Limb (tissue), 2 donors: Measurements from ENCODE around the gene SRD5A1.
"Not testable (repeated sequence)": the region's sequence is repeated elsewhere in the genome, so short reads cannot be mapped to it uniquely, and the experiment has no call there.

Experiments
- DNase-seq, 2 donors: peaks; one replicate each; pipeline ENCODE4 v3.0.0-alpha.2; 2016; ENCODE audit errors: extremely low spot score in 2 of 2

Gene SRD5A1

DNA sequence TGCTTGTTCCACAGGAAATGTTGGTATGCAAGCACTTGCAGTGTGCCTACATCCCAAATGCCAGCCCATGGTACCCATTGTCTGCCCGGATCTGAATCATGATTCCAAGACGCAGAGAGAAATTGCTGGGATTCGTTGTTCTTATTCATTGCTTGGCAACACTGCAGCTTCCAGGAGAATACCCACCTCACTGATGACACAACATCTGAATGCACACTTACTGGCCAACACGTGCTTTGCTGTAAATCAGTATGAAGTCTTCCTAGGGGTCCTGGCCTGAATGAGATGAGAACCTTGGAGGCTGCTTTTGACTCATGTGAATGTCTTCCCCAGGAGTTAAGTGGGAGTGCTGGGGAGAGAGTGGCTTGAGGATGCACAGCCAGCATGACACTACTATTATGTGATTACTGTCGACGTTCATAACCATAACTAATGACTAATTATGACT lies 11.6 kb downstream of the SRD5A1 start:
- no peak for DNase-seq

DNA sequence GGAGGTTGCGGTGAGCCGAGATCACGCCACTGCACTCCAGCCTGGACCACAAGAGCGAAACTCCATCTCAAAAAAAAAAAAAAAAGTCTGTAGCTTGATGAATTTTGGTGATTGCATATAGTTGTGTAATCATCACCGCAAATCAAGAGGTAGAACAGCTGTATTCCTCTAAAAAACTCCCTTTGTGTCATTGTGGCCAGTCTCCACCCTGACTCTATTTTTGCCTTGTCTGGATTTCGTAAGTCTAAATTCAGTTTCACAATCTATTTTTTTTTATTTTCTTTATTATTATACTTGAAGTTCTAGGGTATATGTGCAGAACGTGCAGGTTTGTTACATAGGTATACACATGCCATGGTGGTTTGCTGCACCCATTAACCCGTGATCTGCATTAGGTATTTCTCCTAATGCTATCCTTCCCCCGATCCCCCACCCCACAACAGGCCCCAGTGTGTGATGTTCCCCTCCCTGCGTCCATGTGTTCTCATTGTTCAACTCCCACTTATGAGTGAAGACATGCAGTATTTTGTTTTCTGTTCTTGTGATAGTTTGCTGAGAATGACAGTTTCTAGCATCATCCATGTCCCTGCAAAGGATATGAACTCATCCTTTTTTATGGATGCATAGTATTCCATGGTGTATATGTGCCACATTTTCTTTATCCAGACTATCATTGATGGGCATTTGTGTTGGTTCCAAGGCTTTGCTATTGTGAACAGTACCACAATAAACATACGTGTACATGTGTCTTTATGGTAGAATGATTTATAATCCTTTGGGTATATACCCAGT lies 12.5 kb downstream of the SRD5A1 start:
- not testable (repeated sequence) for DNase-seq

DNA sequence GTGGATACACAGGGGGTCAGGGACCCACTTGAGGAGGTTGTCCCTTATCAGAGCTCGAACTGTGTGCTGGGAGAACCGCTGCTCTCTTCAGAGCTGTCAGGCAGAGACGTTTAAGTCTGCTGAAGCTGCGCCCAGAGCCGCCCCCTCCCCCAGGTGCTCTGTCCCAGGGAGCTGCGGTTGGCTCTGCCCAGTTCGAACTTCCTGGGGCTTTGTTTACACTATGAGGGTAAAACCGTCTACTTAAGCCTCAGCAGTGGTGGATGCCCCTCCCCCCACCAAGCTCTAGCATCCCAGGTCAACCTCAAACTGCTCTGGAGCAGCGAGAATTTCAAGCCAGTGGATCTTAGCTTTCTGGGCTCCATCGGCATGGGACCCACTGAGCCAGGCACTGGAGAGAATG lies 15.9 kb downstream of the SRD5A1 start:
- DNase-seq, result no peak

DNA sequence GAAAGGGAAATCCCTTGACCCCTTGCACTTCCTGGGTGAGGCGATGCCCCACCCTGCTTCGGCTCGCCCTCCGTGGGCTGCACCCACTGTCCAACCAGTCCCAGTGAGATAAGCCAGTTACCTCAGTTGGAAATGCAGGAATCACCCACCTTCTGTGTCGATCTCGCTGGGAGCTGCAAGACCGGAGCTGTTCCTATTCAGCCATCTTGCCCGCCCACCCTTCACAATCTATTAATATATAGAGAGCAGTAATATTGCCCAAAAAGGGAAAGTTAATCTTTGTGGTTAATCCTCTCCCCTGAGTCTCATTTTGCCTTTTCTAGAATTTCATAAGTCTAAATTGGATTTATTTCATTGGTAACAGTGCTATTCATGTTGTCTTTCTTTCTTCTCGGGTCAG lies 16.4 kb downstream of the SRD5A1 start:
- no peak for DNase-seq

DNA sequence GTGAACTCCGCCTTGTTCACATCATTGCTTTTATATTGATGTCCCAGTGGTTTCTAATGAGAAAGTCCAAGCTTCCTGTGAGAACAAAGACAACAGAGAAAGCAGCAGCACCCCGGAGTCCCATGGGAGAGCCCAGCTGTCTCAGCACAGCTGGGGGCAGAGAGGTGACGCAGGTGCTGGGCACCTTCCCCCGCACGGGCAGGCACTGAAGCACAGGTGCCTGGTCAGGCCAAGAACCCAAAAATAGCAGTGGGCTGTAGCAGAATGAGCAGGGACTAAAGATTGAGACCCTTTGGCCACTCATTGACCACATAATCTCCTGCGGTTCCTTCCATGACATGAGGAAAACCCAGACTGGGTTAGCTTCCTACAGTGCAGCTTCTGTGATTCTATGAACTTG lies 18.8 kb downstream of the SRD5A1 start:
- DNase-seq, result no peak

DNA sequence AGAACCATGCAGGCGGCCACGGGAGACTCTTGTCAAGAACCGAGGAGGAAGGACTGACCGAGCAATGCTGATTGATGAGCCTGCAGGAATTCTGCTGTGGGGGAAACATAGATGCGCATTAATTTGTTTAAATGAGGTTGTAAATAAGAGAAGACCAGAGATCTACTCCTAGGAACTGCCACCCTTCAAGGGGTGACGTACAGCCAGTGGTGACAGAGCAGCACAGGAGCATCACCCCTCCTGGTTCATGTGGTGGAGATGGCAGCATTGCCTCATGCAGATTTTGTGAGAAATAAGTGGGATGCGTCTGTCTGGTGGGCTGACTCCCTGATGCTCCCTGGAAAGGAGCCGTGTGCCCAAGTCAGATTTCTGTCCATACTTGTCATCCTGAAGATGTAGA lies 22.2 kb downstream of the SRD5A1 start:
- no peak for DNase-seq

DNA sequence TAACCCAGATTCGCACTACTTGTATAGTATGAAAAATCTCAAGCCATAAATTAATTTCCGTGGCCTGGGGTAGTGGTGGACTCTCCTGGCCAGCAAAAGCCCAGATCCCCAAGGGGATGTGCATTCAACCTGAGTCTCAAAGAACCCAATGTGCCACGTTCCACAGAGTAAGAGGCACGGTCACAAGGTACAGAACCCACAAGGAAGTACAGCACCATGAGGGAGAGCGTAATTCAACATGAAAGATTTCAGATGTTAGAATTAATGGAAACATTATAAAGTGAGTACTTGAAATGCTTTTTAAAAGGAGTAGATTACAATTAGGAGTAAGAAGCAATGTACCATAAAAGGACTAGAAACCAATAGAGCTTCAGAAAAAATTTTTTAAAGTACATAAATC lies 23.4 kb downstream of the SRD5A1 start:
- no peak for DNase-seq

DNA sequence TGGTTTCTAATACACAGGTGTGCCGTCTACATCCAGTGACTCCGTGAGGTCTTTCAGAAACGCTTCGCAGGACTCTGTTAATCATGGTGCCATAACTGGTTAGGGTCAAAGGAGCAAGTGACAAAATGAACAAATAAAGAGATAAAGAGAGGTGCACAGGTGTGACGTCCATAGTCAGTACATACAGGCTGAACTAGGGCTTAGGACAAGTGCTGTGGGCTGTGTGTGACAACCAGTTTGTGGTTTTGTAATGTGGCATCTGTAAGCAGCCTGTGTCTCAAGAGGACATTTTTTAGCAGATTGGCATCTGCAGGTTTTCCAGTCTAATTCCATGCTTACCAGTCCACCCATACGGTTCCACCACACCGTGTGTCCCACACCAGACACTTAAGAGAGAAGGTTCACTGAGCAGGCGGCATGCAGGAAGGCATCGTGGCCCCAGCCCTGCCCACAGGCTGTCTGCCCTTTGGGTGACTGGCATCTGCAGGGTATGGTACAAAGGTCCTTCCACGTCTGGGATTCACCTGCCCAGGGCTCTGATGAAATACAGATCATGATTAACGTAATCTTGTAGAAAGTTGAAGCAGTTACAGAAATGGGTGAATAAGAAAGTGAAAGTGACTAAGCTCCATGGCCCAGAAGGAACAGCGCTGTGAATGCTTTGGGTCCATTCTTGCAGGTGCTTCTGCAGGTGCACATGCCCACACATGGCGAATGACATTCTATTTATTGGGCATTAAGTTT lies 26.9 kb downstream of the SRD5A1 start:
- DNase-seq, result no peak

DNA sequence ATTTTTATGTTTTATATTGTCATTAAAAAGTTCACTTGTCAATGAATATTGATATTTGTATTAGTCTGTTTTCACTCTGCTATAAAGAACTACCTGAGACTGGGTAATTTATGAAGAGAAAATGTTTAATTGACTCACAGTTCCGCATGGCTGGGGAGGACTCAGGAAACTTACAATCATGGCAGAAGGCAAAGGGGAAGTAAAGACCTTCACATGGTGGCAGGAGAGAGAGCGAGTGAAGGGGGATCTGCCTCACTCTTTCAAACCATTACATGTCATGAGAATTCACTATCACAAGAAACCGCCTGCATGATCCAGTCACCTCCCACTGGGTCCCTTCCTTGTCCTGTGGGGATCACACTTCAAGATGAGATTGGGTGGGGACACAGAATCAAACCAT lies 27.4 kb downstream of the SRD5A1 start:
- DNase-seq, result no peak

DNA sequence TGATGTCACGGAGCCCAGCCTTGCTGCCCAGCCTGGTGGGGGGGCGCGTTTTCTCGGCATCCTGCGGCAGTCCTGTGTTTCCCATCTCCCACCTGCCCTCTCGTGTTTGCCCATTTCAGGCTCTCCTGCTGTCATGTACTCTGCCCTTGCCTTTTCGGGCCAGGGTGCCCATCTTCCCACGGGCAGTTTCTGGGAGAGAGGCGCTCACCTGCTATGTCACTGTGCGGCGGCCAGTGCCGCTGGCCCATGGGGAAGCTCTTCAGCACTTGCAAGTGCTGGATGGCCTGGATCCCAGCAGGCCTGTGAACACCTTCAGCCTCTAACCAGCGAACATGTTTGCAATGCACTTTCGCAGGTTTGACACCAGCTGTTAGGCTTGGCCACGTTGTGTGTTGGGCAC lies 33.5 kb downstream of the SRD5A1 start:
- no peak for DNase-seq

DNA sequence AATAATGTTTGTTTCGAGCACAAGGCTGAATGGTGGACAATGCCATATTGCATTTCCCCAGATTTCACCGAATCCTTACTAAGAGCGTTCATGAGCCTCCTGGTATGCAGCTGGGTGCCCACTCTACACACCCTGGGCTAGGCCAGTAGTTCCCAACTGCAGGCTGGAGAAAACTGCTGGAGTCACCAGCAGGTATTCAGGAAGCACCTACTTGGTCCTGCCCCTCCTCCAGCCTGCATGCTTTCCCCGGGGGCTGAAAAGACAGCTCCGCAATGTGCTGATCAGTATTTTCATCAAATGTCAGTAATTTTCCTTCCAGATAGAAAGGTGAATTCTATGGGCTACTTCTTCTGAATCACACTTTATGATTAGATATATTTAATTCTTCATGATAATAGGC lies 34.4 kb downstream of the SRD5A1 start:
- no peak for DNase-seq

DNA sequence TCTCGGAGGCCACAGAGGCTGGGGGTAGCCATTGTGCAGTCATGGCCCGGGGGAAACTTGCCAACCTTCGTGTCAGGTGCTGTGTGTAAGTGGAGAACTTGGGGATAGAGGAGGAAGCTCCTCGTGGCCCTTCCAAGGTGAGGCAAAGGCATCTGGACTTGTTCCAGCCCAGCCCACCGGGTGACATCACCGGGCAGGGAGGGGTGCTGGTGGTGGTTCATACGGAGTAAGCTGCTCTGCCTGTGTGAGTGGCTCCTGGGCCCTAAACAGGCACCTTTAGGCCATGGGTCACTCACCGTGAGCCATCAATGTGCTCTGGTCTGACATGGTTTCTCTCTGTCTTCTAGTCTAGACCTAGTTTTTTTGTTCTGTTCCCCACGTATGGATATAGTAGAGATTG lies 35.5 kb downstream of the SRD5A1 start:
- DNase-seq, result not testable (repeated sequence)

DNA sequence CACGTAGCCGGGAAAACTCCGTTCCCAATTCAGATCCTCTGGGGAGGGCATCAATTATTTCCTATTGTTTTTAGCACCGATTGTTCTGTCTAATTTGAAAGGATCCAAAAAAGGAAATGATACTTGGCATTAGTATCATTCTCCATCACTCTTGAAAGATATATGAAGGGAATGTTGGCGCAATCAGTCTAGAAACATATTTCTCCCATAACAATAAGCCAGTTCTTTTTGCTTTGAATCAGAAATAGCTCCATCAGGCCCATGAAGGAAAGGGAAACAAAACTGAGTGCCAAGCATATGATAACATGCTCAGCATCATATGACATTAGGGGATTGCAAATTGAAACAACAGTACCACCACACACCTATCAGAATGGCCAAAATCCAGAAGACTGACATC lies 39.8 kb downstream of the SRD5A1 start:
- no peak for DNase-seq

DNA sequence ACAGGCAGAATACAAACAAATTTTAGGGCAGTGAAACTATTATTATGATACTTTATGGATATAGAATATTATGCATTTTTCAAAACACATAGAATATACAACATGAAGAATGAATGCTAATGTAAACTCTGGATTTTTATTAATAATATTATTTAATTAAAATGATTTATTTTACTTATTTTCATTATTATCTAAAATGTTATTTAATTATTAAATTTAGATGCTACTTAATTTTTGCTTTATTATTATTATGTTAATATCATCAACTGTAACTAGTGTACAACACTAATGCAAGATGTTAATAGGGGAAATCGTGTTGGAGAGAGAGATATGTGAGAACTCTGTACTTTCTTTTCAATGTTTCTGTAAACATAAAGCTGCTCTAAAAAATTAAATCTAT lies 40.7 kb downstream of the SRD5A1 start:
- no peak for DNase-seq

DNA sequence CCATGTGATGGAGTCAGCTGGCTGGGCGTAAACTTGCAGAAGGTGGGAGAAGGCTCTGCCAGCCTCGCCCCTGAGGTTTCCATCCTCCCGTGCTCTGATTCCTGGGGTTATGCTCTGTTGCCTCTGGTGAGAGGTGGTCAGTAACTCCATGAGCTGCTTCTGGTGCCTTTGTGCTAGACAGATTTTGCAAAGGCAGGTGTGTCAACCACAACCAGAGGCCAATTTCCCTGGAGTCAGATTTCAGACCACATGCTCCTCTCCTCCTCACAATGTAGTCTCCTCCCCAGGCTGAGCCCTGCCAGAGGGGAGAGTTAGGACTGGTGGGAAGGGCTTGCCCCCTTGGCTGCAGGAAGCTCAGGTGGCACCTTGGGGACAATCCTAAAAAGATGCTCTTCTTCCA lies 41.2 kb downstream of the SRD5A1 start:
- DNase-seq, result no peak

DNA sequence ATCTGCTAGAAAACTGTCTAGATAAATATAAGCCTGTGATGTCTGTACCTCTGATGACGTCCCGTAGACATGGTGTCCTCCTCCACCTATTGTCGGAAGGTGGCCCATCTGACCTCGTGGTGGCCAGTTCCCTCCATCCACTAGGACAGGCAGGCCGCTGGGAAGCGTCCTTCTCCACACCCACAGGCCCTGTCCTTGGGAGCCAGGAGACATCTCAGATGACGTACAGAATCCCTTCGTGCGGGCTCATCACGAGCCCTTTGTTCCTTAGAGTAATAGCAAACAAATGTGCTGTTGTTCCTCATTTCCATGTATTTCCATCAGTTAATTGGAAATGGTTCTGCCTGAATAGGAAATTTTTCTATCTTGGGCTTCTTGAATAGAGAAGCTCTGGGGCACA lies 41.6 kb downstream of the SRD5A1 start:
- no peak for DNase-seq

DNA sequence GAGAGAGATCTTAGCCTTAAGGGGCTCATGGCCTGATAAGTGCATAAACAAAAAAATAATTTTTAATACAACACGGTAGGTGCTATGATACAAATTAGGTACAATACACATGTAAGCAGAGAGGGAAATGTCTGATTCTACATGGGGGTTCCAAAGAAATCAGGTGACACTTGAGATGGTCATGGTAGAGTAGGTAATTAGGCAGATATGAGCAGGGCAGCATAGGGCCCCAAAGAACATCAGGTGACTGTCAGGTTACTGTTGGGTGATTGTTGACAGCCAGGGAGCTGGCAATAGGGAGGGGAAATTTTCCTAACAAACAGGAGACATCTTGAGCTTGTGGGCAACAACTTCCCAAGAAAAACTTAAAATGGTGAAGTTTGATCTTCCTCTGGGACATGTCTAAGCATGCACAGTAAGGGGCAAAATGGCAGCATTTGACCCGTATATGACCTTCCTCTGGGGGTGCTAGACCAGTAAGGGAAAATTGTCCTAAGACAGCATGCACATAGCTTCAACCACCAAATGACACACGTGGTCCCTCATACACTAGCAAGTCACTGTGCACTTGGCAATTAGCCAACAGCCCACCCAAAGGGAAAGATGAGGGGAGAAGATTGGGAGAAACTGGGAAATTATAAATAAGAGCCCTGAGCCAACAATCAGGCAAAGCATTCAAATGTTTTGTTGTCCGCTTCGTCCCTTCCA lies 42.7 kb downstream of the SRD5A1 start:
- DNase-seq, result no peak

DNA sequence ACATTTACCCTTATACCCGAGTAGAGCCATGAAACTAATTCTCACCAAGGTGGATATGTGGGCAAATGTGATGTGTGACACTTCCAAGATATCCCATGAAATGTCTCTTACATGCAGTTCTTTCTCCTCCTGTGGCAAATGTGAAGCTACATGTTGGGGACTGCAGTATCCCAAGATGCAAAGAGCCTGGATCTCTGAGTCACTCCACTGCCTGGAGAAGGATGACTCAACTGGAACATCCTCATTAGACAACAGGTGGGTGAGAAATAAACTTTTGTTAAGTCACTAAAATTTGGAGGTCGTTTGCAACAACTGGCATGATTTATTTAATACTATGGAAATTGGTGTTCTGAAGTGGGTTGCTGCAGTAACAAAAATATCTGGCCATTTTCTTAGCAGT lies 43.5 kb downstream of the SRD5A1 start:
- DNase-seq, result no peak

DNA sequence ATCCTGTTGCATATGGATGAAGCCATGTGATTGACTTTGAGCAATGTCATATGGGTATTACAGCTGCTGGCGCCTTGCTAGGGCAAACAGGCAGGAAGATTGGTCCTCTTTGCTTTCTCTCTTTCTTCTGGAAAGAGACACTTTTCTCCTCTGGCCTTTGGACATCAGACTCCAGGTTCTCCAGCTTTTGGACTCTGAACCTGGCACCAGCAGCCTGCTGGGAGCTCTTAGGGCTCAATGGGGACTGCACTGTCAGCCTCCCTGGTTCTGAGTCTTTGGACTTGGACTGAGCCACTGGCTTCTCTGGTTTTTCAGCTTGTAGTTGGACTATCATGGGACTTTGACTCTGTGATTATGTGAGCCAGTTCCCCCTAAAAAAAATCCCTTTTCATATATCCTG lies 45.1 kb downstream of the SRD5A1 start:
- no peak for DNase-seq

DNA sequence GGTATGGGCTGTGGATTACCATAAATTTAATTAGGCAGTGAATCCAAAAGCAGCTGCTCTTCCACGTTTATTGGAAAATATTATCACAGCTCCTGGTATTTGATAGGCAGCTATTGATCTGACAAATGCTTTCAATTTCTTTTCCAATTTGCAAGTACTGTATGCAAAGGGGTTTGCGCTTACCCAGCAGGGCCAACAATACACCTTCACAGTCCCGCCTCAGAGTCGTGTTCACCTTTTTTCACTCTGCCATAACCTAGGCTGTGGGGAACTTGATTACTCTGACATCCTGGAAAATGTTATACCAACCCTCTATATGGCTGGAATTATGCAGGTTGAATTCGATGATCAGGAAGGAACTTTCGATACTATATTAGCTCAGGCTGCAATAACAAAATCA lies 47.7 kb downstream of the SRD5A1 start:
- DNase-seq, result no peak

DNA sequence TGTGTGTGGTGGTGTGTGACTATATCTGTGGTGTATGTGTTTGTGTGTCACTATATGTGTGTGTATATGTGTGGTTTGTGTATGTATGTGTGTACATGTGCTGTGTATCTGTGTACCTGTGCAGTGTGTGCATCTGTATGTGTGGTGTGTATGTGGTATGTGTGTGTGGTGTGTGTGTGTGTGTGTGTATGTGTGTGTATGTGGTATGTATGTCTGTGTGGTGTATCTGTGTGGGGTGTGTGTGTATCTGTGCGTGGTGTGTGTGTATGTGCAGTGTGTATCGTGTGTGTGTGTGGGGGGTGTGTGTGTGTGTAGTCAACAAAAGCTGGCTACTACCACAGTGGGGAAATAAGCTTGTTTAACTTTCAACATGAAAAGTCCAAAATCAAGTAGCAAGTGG lies 48.4 kb downstream of the SRD5A1 start:
- DNase-seq, result no peak

DNA sequence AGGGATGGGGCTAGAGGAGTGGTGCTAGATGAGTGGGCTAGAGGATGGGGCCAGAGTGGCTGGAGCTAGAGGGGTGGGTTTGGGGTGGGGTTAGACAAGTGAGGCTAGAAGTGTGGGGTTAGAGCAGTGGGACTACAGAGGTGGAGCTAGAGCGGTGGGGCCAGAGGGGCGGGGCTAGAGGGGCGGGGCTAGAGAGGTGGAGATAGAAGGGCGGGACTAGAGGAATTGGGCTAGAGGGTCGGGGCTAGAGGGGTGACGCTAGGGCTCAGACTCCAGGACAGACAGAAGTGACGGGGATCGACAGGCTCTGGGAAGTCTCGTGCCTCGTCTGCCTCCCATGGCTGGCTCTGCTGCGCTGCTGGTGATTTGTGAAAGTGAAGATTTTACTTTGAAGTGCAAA lies 49.0 kb downstream of the SRD5A1 start:
- DNase-seq, result no peak

DNA sequence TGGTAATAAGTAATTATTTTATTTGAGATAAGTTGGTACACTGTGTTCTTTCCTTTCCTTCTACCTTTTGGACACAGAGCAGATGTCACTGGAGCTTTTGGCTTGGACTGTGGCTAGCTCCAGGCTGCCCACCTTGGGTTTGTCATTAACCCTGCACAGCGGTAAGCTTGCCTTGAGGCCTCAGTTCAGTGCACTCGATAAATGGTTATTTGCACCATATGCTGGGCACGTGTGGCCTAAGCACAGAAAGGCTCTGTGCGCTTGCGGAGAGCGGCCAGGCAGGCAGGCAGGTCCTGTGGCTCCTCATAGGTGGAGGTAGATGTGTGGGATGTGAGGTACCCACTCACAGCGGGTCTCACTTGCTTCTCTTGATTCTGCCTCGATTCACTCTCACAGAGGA lies 50.0 kb downstream of the SRD5A1 start:
- DNase-seq, result no peak
